Measurements from ENCODE around the gene MEAF6. TPM values are rescaled to one million over a fixed set of nuclear protein-coding genes. Genes with fewer than 3 reads are reported as not detected.

Gene MEAF6
- total RNA-seq, 1 experiment from 2014 or later: 51.6 TPM

GRCh38 chr1:37472281-37472680 is 42.3 kb downstream of the MEAF6 start:
- H3K4me2 ChIP-seq (ENCODE audit: insufficient read depth, insufficient read length, low read length): no peak overlapping the region
- no peak overlapping the region for H4K8ac ChIP-seq (replicated peaks; ENCODE audit: insufficient read length, low read depth, low read length)
- H2BK120ac ChIP-seq (ENCODE audit: low read depth, low read length, poor library complexity, severe bottlenecking): no peak overlapping the region
- peaks cover 3% of the 10 kb centered on the region; the same call in 1 of the 2 replicates for H3K79me2 ChIP-seq (ENCODE audit: insufficient read depth, low read length)
- no peak overlapping the region for H3K27ac ChIP-seq (ENCODE audit: insufficient read length, low read depth, low read length)
- Mint-ChIP-seq H3K4me3 (peak overlapping the region in 1 of 2 experiments; percentile 60; a peak in 1 of 5 replicates), H3K36me3 (ENCODE audit: insufficient read depth in 1 of 3, low read depth in 3 of 3) (peaks cover 0 to 4% (median 4%) of the 10 kb centered on the region in 3 experiments; a peak in 3 of 7 replicates), H3K4me1 (peaks cover 39 to 45% of the 10 kb centered on the region in 2 experiments), H3K27me3 (ENCODE audit: low read depth) (peaks cover 18% of the 10 kb centered on the region), H3K9me3 (no peaks in the 10 kb centered on the region), H3K27ac (peak overlapping the region in 1 of 3 experiments; percentile 7; a peak in 2 of 7 replicates)
- no peak overlapping the region for H4K91ac ChIP-seq (ENCODE audit: insufficient read length, low read depth, low read length)
- no peak overlapping the region for H2BK5ac ChIP-seq (ENCODE audit: insufficient read length, low read length)
- H2BK20ac ChIP-seq (ENCODE audit: low read depth, low read length, poor library complexity, severe bottlenecking): no peak overlapping the region
- H2AFZ ChIP-seq (ENCODE audit: low read length): no peak overlapping the region
- no peak overlapping the region for H2AK5ac ChIP-seq (ENCODE audit: insufficient read length, low read length)
- H3K27me3 ChIP-seq (ENCODE audit: insufficient read depth, low read length): peaks cover 4% of the 10 kb centered on the region; the same call in 1 of the 2 replicates
- no peak overlapping the region for H3K4ac ChIP-seq (ENCODE audit: low read depth, low read length)
- no peak overlapping the region for H3K56ac ChIP-seq (ENCODE audit: insufficient read length, low read depth, low read length)
- H3K79me1 ChIP-seq (ENCODE audit: insufficient read depth, low read depth, low read length, poor library complexity, severe bottlenecking): no peaks in the 10 kb centered on the region
- H3K18ac ChIP-seq (ENCODE audit: insufficient read length, low read depth, low read length): no peak overlapping the region
- H3K9me3 ChIP-seq (ENCODE audit: control insufficient read depth, low read depth, low read length): no peaks in the 10 kb centered on the region
- H2BK15ac ChIP-seq (ENCODE audit: low read depth, low read length): no peak overlapping the region
- no peak overlapping the region for H2BK12ac ChIP-seq (ENCODE audit: insufficient read length, low read depth, low read length)
- H3K9ac ChIP-seq (ENCODE audit: extremely low read depth, insufficient read length, low read length): no peak overlapping the region
- peaks cover 13% of the 10 kb centered on the region for H3K23me2 ChIP-seq (ENCODE audit: insufficient read length, low read depth, low read length, poor library complexity, severe bottlenecking)
- H3K14ac ChIP-seq (ENCODE audit: insufficient read depth, low read length): no peak overlapping the region
- WGBS (ENCODE audit: extremely low coverage, insufficient read length, low lambda C conversion rate): no CpG with 5 or more reads among the region's 7 CpGs
- peaks cover 13% of the 10 kb centered on the region; the same call in 1 of the 2 replicates for H3K4me1 ChIP-seq (ENCODE audit: insufficient read depth, low read length)
- H3K23ac ChIP-seq (ENCODE audit: insufficient read length, low read depth, low read length): no peak overlapping the region
- no peaks in the 10 kb centered on the region for H4K20me1 ChIP-seq (ENCODE audit: control insufficient read depth, insufficient read depth, insufficient read length)
- H3T11ph ChIP-seq (ENCODE audit: low read length): no peak overlapping the region
- H4K5ac ChIP-seq (ENCODE audit: insufficient read length, low read depth, low read length): no peak overlapping the region
- DNase-seq: no peak
- no peak for TF ChIP-seq CTCF (conservative IDR thresholded peaks at IDR 0.05)
